Activated CD4-positive, alpha-beta T cell treated with anti-CD3 and anti-CD28 coated beads for 4 hours (primary cell): ENCODE measurements around the gene HPD.

ENCODE experiments used
- DNase-seq, 2 donors: peaks; one replicate each; pipeline ENCODE4 v3.0.0-alpha.2; 2020

Gene HPD

DNA sequence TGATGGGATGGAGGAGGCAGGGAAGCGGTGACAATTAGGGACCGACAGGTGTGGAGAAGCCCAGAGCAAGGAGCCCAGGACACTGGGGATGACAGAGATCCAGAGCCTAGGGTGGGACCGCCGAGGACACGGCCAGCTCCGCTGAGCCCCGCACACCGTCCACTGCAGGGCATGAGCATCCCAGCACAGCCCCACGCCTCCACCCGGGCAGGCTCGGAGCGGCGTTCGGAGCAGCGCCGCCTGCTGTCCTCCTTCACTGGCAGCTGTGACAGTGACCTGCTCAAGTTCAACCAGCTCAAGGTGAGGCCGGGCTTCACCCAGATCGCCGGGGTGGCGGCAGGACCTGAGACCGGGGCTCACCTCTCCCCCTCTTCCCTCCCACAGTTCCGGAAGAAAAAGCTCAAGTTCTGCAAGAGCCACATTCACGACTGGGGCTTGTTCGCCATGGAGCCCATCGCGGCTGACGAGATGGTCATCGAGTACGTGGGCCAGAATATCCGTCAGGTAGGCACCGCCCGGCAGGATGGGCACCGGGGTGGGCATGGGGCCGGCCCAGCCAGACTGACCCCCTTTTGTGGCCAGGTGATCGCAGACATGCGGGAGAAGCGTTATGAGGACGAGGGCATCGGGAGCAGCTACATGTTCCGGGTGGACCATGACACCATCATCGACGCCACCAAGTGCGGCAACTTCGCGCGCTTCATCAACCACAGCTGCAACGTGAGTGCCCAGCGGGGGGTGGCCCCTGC is 31.1 kb downstream of the HPD start:
- DNase-seq, result no peak

GRCh38 chr12:121826318-121827150 is 32.1 kb downstream of the HPD start:
- DNase-seq, result no peak

DNA sequence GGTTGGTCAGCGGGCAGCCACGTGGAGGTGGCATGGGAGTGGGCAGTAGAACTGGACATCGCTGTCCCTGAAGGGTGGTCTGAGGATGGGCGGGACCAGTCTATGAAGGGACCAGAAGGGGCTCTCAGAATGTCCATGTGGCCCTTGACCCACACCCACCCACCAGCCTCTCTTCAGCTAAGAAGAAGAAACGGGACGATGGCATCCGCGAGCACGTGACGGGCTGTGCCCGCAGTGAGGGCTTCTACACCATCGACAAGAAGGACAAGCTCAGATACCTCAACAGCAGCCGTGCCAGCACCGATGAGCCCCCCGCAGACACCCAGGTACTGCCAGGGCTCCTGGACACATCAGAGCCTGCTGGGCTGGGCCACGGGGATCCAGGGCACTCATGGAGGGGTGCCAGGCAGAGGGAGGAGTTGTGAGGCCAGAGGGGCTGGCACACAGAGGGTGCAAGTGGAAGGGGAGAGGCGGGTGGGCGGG is 33.6 kb downstream of the HPD start:
- no peak for DNase-seq

GRCh38 chr12:121823727-121824115 is 34.9 kb downstream of the HPD start:
- no peak for DNase-seq

DNA sequence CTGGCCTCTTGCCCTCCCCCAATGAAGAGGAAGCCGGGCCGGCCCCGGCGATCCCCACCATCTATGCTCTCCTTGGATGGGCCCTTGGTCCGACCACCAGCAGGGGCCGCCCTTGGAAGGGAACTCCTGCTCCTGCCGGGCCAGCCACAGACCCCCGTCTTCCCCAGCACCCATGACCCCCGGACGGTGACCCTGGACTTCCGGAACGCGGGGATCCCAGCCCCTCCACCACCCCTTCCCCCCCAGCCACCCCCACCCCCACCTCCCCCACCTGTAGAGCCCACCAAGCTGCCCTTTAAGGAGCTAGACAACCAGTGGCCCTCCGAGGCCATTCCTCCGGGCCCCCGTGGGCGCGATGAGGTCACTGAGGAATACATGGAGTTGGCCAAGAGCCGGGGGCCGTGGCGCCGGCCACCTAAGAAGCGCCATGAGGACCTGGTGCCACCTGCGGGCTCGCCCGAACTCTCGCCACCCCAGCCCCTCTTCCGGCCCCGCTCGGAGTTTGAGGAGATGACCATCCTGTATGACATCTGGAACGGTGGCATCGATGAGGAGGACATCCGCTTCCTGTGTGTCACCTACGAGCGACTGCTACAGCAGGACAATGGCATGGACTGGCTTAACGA is 35.4 kb downstream of the HPD start:
- no peak for DNase-seq

DNA sequence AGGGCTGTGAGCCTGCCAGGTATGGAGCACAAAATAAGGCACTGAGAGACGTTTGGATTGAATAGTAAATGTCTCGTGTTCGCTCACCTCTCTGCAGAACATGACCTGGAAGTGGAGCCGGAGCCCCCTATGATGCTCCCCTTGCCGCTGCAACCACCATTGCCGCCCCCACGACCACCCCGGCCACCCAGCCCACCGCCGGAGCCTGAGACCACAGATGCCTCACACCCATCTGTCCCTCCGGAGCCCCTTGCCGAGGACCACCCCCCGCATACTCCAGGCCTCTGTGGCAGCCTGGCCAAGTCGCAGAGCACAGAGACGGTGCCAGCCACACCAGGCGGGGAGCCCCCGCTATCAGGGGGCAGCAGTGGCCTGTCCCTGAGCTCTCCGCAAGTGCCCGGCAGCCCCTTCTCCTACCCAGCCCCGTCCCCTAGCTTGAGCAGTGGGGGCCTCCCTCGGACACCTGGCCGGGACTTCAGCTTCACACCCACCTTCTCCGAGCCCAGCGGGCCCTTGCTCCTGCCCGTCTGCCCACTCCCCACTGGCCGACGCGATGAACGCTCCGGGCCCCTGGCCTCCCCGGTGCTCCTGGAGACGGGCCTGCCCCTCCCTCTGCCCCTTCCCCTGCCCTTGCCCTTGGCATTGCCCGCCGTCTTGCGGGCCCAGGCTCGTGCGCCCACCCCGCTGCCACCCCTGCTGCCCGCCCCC is 36.1 kb downstream of the HPD start:
- DNase-seq, result no peak

DNA sequence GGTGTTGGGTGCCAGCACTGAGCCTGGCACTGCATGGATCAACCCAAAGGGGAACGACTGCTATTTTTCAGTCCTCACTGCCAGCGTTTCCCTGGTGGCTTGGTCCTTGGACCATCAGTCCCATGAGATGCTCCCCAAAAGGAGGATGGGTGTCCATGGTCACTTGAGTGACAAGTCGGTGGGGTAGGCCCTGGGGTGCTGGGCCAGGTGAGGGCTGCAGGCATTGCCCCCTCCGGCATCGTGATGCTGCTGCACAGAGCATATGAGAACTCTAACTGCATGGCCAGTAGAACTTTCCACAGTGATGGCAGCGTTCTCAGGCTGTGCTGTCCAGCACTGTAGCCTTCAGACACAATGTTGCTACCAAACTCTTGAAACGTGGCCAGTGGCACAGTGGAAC is 38.6 kb downstream of the HPD start:
- DNase-seq, result no peak

DNA sequence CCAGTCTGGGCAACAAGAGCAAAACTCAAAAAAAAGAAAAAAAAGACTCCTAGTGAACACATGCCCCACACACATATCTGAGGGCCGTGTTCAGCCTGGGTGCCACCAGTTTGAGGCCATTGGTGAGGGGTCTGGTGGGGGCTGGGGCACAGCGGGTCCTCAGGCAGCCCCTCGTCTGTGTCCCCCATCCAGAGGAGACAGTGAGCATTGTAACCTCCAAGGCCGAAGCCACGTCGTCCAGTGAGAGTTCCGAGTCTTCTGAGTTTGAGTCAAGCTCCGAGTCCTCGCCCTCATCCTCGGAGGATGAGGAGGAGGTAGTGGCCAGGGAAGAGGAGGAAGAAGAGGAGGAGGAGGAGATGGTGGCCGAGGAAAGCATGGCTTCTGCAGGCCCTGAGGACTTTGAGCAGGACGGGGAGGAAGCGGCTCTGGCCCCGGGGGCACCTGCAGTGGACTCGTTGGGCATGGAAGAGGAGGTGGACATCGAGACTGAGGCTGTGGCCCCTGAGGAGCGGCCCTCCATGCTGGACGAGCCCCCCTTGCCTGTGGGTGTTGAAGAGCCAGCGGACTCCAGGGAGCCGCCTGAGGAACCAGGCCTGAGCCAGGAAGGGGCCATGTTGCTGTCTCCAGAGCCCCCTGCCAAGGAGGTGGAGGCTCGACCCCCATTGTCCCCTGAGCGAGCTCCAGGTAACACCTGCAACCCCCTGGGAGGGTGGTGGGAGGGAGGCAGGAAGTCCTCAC is 39.3 kb downstream of the HPD start:
- DNase-seq, result no peak

- no peak for DNase-seq
These were observed 41.0 kb downstream of the HPD start for GRCh38 chr12:121817648-121818043.

GRCh38 chr12:121816925-121817647 is 41.6 kb downstream of the HPD start:
- DNase-seq, result no peak

- no peak for DNase-seq
These were observed 43.4 kb downstream of the HPD start for GRCh38 chr12:121815263-121815662.

DNA sequence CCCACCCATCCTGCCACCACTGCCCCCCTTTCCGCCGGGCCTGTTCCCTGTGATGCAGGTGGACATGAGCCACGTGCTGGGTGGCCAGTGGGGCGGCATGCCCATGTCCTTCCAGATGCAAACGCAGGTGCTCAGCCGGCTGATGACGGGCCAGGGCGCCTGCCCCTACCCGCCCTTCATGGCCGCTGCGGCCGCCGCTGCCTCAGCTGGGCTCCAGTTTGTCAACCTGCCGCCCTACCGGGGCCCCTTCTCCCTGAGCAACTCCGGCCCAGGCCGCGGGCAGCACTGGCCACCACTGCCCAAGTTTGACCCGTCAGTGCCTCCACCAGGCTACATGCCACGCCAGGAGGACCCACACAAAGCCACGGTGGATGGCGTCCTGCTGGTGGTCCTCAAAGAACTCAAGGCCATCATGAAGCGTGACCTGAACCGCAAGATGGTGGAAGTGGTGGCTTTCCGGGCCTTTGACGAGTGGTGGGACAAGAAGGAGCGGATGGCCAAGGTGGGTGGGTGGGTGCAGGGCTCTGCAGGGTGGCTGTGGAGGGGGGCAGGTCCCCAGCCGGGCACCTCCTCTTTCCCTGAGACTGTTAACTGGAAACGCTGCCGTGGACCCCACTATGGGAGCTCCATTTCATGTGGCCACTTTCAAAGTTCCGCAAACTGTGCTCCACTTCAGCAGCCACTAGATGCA is 44.1 kb downstream of the HPD start:
- no peak for DNase-seq

DNA sequence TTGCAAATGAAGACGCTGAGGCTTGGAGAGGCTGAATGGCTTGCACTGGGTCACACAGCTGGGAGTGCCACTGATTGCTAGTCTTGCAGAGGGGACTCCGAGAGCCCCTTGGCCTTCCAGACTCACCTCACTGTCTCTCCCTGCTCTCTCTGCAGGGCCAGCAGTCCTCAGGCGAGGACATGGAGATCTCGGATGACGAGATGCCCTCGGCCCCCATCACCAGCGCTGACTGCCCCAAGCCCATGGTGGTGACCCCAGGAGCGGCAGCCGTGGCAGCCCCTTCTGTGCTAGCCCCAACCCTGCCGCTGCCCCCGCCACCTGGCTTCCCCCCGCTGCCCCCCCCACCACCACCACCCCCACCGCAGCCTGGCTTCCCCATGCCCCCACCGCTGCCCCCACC is 44.7 kb downstream of the HPD start:
- DNase-seq, result no peak

DNA sequence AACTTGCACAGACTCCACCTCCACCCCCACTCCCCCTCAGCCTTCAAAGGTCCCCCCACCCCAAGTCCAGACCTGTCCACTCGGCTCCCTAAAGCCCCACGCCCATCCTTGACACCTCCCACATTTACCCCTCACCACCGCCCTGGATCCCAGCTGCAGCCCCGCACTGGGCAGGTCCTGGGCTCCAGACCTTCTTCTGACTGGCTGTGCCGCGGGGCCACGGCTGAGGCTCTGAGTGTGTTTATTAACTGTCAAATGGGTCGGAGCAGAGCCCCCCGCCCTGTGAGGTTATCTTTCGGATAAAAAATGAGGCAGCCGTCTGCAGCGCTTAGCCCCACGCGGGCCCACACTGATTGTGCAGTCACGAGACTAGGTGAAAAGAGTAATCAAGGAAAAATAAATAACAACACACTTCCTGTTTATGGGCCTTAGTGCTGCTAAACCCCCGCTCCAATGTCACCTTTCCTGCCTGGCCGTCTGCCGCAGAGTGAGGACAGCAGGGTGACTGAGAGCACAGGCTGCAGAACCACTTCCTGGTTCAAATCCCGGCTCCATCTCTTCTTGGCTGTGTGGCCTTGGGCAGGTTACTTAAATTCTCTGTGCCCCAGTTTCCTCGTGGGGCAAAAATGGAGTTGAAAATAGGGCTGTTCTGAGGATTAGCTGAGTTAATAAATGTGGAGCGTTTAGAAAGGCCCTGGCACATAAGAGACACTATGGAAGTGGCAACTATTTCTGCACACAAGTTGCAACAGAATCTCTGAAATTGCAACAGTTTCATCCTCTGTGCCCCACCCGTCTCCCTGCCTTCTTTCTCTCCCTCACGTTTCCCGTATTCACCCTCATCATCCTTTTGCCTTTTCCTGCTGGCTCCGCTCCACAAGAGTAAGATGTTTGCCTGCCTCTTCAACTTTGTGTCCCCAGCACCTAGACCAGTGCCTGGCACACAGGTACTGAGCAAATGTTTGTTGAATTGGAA is 45.5 kb downstream of the HPD start:
- no peak for DNase-seq

DNA sequence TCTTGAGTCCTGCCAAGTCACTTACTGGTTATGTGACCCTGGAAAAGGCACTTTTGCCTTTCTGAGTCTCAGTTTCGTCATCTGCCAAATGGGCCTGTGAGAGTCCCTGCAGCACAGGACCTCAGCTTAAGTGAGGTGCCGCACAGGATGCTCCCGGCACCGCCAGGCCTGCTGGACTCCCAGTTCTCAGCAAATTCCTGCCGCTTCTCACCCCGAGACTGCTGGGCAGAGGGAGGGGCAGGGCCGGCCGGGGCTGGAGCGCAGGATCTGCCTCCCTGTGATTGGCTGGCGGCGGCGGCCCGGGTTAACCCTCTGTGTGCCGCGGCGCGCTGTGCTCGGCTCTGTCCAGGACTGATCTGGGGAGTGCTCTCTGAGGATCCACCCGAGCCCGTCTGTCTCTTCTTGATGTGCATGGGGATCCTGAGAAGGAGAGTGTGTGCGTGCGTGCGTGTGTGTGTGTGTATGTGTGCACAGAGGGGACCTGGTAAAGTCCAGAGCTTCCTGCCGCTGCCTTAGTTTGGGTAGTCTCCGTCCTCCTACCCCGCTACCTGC is 46.3 kb downstream of the HPD start:
- DNase-seq, result no peak

GRCh38 chr12:121811434-121812319 is 47.0 kb downstream of the HPD start:
- DNase-seq, result peak; percentile 61 to 62

DNA sequence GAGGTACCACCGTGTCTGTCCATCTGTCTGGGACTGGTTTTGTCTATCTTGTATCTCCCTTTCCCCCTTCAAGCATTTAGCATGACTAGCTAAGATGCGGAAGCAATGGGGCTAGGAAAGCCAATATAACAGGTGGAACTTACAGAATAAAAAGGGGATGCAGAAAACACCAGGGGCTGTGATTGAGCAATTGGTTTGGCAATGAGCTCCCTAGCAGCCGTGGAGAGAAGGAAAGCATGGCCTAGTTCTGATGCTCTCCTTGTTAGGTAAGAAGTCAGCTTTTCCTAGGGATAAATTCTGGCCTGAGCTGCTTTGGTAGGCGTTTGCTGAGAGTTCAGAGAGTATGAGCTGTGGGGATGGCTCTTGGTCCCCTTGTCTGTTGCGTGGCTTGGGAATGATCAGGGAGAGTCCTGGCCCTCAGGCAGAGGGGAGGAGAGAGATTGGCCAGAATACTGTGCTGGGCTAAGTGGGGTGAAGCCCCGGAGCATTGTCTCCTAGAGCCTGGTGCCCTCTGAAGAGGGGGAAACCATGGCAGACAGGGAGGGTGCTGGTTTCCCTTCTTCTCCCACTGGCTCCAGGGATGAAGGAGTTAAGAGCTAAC is 47.7 kb downstream of the HPD start:
- DNase-seq, result no peak

DNA sequence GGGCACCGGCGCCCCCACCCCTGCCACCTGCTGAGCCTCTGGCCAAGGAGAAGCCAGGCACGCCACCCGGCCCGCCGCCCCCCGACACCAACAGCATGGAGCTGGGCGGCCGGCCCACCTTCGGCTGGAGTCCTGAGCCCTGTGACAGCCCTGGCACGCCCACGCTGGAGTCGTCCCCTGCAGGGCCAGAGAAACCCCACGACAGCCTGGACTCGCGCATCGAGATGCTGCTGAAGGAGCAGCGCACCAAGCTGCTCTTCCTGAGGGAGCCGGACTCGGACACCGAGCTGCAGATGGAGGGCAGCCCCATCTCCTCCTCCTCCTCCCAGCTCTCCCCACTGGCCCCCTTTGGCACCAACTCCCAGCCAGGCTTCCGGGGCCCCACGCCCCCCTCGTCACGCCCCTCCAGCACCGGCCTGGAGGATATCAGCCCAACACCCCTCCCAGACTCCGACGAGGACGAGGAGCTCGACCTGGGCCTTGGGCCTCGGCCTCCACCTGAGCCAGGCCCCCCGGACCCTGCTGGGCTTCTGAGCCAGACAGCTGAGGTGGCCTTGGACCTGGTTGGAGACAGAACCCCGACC is 48.3 kb downstream of the HPD start:
- no peak for DNase-seq
